WERI-Rb-1 (cell line): Measurements from ENCODE around the gene TCL1A.

Experiments used
- DNase-seq: peaks from one replicate; pipeline ENCODE4 v3.0.0-alpha.2; 2020
- H3K27ac ChIP-seq: fragments of 250-450 bp; sonication (Bioruptor Pico); 2 replicates; pipeline ENCODE4 v1.5.1; 2020; ENCODE audit warnings: mild to moderate bottlenecking, moderate library complexity
- H3K27me3 ChIP-seq: fragments of 250-450 bp; sonication (Bioruptor Pico); 2 replicates; pipeline ENCODE4 v1.5.1; 2021; ENCODE audit warnings: mild to moderate bottlenecking, low read depth, moderate library complexity; ENCODE audit not compliant: insufficient read depth, severe bottlenecking
- H3K36me3 ChIP-seq: fragments of 250-450 bp; sonication (Bioruptor Pico); 2 replicates; pipeline ENCODE4 v1.5.1; 2020; ENCODE audit warnings: mild to moderate bottlenecking, moderate library complexity
- H3K4me3 ChIP-seq: 2 replicates; pipeline ENCODE4 v1.5.1; 2011; ENCODE audit warnings: low read depth, mild to moderate bottlenecking, control low read depth, low read length
- H3K9me3 ChIP-seq: fragments of 250-450 bp; sonication (Bioruptor Pico); 2 replicates; pipeline ENCODE4 v1.5.1; 2021; ENCODE audit warnings: mild to moderate bottlenecking, moderate library complexity; ENCODE audit not compliant: severe bottlenecking
- CTCF ChIP-seq: IDR thresholded peaks from 2 replicates; pipeline ENCODE4 v1.5.1; 2011; ENCODE audit warnings: low read depth, mild to moderate bottlenecking, control low read depth, inconsistent platforms, low read length

The TCL1A gene

GRCh38 chr14:95679148-95679815 lies 34.6 kb downstream of the TCL1A start:
- no peak for DNase-seq
- peaks cover 9% of the 10 kb centered on the region for H3K9me3 ChIP-seq
- no peak for TF ChIP-seq CTCF

GRCh38 chr14:95677179-95677835 lies 36.6 kb downstream of the TCL1A start:
- Histone ChIP-seq H3K27ac (no peak overlapping the region), H3K9me3 (peaks cover 9% of the 10 kb centered on the region), H3K4me3 (no peak overlapping the region), H3K27me3 (no peaks in the 10 kb centered on the region), H3K36me3 (no peaks in the 10 kb centered on the region)
- TF ChIP-seq CTCF, result no peak
- no peak for DNase-seq

More at GRCh38 chr14:95679148-95679815, 34.6 kb downstream of the TCL1A start:
- Histone ChIP-seq H3K4me3 (no peak overlapping the region), H3K36me3 (no peaks in the 10 kb centered on the region), H3K27me3 (no peaks in the 10 kb centered on the region), H3K27ac (no peak overlapping the region)

- no peaks in the 10 kb centered on the region for H3K27me3 ChIP-seq
- H3K27ac ChIP-seq, result no peak overlapping the region
- no peak for DNase-seq
- H3K9me3 ChIP-seq, result peaks cover 9% of the 10 kb centered on the region
- no peaks in the 10 kb centered on the region for H3K36me3 ChIP-seq
- H3K4me3 ChIP-seq, result no peak overlapping the region
- no peak for TF ChIP-seq CTCF
Measured at GRCh38 chr14:95675486-95675885, 38.4 kb downstream of the TCL1A start.

- Histone ChIP-seq H3K27me3 (no peaks in the 10 kb centered on the region), H3K36me3 (no peaks in the 10 kb centered on the region), H3K27ac (no peak overlapping the region), H3K9me3 (peaks cover 9% of the 10 kb centered on the region), H3K4me3 (no peak overlapping the region)
- no peak for DNase-seq
- no peak for TF ChIP-seq CTCF
Measured at GRCh38 chr14:95674613-95675012, 39.3 kb downstream of the TCL1A start.

- Histone ChIP-seq H3K9me3 (no peaks in the 10 kb centered on the region), H3K27me3 (no peaks in the 10 kb centered on the region), H3K4me3 (no peak overlapping the region), H3K36me3 (no peaks in the 10 kb centered on the region), H3K27ac (no peak overlapping the region)
- TF ChIP-seq CTCF, result no peak
- no peak for DNase-seq
Measured at GRCh38 chr14:95668235-95668772, 45.6 kb downstream of the TCL1A start.
